RPMI8226 (cell line): Measurements from ENCODE around the gene BCL10.
A peak's percentile ranks its signal among the peaks of the same experiment; 100 is the strongest.

Source experiments
- DNase-seq: peaks from one replicate; pipeline ENCODE4 v3.0.0-alpha.2; 2015

Gene BCL10

DNA sequence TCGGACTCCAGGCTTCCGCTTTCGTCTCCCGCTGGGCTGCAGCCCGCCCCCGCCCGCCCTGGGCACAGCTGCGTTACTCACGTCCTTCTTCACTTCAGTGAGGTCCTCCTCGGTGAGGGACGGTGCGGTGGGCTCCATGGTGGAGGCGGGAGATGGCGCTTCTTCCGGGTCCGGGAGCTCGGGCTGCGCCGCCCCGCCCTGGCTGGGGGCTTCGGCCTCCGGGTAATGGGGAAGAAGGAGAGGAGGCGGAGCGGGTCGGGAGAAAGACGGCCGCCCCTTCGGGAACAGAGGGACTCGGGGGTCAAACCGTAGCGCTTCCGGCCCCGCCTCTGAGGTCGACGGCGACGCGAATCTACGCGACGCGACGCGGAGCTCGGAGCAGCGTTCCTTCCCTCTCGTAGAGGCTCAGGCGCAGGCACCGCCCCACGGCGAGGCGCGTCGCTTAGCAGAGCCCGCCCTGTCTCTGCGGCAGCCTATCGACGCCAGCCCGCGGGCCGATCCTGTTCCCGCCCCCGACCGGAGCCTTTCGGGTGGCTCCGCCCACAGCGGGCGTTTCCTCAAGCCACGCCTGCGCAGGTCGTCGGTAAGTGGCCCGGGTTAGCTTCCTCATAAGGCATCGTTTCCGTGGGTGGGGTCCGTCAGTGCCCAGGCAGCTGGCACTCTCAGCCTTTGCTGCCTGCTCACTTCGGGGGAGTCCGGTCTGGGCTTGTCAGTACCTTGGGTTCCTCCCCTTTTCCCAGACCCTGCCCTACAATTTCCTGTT is at the start of gene BCL10:
TSS of gene BCL10 (minus strand) at position 418 of the 763 bp plus-strand sequence. CDS start at position 138, 280 bp downstream.
- DNase-seq, result peak; percentile 95

DNA sequence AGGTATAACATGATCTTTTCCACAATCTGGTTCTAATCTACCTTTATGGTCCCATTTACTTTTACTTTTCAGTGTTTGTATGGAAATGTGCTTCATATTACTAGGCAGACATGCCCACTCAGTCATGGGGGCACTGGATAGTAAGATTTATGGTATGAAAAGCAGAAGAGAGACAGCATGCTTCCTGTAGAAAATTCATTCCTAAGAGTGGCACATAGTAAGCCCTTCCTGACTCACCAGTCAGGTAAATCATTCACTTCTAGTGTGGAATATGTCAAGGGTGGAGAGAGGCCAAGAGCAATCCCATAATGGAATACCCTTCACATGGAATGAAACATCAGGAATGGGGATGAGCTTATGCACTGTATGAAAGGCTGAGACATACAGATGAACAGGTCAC is 49.5 kb upstream of the BCL10 start:
- DNase-seq, result no peak

DNA sequence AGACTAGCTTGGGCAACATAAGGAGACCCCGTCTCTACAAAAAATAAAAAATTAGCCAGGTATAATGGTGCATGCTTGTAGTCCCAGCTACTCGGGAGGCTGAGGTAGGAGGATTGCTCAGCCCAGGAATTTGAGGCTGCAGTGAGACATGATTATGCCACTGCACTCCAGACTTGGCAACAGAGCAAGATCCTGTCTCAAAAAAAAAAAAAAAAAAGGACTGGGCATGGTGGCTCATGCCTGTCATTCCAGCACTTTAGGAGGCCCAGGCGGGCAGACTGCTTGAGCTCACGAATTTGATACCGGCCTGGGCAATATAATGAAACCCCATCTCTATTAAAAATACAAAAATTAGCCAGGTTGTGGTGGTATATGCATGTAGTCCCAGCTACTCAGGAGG is 47.3 kb upstream of the BCL10 start:
- DNase-seq, result no peak

DNA sequence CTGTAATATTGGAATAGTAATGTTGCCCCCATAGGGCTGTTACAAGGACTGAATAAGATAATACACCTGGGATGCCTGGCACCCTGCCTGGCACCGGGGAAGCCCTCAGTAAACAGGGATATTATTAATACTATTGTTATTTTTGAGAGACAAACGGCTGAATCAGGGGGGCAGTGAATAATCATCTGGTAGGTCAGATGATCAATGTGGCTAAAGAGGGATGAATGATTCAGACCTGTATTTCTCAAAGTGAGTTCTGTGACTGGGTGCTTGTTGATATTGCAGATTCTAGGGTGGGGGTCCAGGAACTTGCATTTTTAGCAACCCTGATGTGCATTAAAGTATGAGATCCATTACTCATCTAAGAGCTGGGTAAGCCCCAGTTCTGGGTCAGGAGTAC is 46.2 kb upstream of the BCL10 start:
- no peak for DNase-seq

DNA sequence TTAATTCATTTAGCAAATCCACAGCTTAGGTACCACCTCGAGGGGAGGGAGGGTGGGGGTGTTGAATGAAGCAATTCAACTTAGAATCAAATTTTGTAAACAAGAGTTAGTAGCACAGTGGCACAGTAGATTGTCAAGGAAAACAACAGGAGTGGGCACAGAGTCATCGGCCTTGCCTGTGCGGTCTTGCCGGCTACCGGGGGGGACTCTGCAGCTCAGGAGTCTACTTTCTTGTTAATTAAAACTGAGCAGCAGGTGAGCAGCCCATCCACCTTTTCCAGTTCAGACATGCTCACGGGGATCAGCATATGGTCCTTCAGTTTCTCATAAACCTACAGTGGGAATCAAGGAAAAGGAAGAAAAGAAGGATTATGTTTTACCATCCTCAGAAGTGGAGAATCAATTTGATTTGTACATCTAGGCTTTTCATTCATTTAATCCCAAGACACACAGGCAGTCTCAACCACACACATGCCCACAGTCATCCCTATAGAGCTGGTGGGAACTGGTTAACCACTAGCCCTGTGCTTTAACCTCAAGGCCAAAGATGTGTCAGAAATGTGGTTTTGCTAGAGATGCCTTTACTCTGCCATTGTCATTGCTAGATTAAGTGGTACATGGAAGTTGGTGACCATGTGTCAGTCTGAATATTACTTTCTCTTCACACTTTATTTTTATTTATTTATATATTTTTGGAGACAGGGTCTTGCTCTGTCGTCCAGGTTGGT is 45.0 kb upstream of the BCL10 start:
- no peak for DNase-seq

DNA sequence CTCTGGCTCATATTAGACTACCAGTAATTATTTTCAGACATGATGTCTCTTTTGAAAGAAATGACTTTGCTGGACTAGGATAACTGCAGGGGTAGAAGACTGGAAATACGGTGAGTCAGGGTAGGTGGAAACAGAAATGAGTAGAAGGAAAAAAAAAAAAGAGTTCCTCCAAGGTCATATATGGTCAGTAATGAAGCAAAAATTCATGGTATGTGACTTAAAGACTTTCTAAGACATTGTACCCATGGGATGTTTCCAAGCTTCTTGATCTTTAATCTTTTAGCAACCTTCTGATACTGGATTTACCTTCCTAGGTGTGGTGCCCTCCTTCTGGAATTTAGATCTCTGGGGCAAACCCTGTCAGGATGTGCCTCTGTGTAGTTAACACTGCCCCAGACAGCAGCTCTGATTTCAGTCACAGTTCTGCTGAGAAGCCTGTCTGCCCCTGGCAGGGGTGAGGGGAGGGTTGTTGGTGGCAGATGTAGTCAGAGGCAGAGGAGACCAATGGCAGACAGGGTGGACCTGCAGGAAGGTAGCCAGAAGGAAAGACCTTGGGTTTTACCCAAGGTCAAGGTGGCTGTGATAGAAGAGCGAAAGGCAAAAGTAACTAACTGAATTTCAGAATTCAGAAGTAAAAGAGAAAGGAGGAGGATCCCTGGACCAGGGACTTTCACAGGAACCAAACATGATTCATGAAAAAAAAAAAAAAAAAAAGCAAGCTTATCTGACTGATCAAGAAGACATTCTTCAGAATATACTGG is 44.1 kb upstream of the BCL10 start:
- DNase-seq, result no peak

DNA sequence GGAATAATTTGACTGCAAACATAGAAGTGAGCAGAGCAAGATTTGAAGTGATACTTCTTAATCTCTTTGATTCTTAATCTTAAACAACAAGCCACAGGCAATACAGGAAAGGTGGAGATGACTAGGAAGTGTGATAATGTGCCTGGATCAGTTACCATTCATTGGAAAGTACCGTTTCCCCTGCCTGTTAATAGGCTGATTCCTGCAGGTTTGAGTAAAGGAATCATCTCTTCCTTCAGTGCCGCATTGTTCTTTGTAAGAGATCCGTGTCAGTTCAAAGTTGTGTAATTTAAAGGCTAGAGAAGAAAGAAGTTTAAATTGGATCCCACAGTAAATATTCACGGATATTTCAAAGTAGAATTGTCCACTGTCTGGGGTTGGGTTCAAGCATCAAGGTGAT is 43.5 kb upstream of the BCL10 start:
- no peak for DNase-seq

DNA sequence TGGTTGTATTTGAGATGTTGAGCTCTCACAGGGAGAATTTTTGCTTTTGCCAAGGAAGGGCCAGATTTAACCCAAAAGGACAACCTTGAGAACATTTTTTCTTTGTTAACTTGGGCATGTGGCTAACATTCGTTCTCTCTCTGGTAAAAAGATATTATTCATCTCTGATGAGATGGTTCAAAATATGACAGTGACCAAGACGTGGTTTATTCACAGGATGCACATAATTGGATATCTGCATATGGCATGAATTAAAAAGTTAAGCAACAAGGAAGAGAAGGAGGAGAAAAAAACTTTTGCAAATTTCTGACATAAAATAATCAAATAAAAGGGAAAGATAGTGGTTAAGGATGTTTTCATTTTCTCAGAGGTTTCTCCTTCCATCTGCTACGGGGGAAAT is 43.1 kb upstream of the BCL10 start:
- DNase-seq, result no peak

DNA sequence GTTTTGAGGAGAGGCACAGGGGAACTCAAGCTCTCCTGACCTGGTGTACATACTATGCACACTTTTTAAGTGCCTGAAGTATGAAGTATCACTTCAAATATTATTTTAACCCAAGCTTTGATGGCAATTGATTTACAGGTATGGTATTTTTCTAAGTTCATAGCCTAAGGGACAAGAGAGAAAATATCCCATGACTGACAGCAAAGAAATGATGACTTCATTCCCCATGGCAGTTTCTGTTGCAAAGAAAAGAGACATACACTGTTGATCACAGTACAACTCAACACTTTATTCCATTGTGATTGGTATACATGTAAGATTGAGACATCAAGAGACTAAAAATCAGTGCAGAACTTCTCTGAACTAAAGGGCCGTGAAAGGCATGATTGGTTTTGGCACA is 41.8 kb upstream of the BCL10 start:
- no peak for DNase-seq

DNA sequence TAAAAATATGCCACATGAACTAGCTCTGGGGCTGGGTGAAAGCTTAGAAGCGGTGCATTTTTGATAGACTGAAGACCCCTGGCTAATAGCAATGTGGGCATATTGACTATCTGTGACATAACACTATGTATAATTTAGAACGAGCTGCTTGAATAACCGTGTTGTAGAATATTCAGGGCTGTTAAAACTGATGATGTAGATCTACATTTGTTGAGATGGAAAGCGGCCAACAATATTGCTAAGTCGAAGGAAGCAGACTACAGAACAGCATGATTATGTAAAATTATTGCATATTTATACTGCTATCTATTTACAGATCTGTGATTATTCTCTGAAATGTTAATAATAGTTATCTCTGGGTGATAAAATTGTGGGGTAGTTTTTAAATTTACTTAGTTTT is 41.1 kb upstream of the BCL10 start:
- no peak for DNase-seq

DNA sequence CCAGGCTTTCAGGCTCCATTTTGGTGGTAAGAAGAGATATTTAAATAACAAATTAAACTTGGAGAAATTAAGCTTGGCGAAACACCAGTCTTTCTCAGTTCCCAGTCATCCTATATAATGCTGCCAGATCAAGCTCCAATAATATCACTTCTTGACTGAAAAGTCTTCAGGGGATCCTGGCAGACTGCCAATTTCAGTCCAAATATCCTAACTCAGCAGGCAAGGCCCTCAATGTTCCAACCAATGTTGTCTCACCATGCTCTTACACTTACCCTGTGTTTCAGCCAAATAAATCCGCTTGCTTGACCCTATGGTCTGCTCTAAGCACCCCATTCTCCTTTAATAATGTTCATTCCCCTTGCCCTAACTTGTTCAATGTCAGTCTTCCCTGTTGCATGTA is 39.9 kb upstream of the BCL10 start:
- DNase-seq, result peak; percentile 7

DNA sequence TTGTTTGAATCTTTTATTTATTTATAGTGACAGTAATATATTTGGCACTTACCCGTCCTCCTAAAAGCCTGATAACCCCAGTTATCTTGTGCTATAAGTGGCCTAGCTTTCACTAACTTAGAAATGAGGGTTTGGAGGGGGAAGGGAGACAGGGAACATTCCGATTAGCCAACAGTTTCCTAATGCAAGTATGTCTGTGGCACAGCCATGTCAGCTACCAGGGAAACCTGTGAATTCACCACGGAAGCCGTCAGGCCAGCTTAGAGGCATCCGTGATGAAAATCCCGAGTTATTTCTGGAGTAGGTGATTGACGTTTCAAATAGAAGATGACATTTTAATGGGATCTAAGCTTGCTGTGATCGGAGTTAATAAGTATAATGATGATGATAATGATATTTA is 39.4 kb upstream of the BCL10 start:
- no peak for DNase-seq

DNA sequence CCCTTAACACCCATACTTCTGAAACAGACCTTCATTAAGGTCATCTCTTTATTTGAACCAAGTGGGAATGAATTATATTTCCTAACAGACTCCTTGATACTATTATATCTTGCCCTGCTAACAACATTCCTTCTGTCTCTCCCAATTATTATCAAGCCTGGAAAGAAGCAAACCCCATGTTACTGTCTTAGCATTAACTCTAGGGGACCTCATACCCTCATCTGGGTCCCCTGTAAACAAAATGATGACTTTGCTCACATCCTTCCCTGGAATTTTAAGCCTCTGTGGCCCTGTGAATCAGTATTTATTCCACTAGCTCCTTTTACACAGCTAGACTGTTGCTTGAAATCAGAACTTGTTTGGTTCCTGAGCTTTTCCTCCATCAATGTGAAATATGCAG is 38.3 kb upstream of the BCL10 start:
- DNase-seq, result no peak

DNA sequence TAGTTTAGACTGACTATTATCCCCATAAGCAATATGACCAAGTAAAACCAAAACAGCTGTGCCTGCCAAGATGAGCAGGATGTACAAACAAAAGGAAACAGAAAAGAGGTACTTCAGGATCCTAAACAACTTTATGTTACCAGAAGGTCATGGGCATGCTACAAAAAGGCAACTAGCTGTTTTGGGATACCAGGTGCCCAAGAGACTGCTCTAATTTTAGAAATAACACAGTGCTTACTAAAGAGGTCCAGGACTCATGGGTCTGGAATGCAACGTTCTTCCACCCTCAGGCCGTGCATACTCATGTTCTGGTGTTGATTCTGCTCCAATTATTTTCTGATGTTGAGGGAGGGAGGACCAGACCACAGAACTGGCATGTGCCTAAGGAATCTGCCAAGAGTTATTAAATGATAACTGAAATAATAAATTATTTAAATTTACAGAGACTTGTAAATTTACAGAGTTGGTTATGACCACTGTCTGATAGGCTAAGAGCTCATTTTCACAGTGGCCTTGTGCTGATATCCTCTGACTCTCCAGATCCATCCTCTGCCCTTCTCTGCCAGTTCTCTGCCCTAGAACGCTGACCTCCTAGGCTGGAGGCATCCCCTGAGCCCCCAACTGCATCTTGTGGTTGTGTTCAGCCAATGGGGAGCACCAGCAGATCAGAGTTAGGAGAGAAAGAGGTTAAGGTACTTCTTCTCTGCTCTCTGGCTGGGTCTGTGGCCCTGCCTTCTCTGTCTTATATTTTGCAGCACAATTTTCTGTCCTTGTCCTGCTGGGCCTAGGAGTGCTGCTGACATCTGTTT is 37.7 kb upstream of the BCL10 start:
- DNase-seq, result no peak

DNA sequence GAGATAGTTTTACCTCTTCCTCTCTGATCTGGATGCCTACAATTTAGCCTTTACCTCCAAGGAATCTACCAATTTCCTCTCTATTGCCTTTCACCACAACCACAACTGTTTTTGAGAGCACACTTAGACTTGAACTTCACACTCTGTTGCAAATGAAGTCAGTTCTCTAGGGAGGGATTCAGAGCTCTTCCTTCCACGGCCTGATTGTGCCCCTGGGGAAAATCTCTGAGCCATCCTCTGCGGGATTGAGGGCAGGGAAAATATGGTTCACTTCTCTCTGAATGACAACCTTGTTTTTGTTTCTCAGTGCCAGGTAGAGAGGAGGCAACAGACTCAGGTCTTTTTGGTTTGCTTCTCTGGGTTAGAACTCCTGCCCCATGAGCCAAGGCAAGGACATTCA is 35.4 kb upstream of the BCL10 start:
- no peak for DNase-seq

DNA sequence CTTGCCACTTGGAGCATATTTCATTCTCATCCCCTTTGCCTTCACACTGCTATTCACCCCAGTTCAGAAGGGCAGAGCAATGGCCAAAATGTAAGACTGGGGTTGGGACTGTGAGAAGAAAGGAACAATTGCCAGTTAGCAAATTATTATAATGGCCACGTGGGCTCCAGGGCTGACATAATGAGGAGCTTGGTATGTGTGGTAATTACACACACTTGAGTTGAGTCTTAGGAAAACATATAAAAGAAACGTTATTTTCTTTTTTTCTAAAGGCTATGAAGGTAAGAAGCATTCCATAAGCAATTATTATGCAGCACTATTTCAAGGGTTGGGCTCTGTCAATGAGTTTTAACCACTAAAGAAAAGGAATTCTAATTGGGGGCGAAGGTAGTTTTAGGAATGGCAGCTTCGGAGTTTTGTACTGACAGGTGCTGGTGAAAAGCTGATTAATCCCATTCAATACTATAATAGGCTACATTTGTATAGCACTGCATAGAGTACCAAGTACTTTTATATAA is 32.5 kb upstream of the BCL10 start:
- DNase-seq, result no peak

DNA sequence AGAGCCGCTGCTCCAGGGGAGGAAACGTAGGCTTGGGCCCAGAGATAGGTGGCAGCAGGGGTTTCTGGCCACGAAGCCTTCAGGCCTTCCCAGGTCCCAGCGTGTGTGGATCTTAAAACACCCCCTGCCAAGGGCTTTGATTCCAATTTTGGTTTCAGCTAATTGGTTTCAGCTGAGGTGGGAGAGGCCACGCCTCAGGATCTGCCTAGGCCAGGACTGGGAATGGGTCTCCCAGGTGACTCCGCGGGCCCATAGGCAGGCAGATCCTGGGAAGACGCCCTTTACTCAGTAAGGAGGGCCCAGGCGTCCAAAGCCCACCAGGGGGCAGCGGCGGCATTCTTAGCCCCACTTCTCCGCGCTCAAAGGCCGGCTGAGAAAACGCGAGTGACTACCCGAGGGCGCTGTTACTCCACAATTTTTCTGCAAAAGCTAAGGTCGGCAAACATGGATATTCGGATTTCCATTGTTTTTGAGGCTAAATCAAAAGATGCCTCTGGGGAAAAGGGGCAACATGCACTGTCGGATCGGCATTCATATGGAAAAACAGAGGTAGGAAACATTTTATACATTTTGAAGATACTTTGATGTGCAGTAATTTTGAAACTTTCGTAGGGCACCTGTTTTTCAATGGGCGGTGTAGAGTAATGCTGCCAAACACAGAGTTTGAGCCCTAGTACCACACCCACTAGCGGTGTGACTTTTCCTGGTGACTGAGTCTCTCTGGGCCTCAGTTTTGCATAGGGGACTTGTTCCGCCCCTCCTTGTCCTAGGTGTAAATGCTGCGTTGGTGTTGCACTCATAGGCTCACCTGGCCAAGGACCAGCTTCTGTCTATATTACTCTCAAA is 31.8 kb upstream of the BCL10 start:
- DNase-seq, result peak; percentile 73

DNA sequence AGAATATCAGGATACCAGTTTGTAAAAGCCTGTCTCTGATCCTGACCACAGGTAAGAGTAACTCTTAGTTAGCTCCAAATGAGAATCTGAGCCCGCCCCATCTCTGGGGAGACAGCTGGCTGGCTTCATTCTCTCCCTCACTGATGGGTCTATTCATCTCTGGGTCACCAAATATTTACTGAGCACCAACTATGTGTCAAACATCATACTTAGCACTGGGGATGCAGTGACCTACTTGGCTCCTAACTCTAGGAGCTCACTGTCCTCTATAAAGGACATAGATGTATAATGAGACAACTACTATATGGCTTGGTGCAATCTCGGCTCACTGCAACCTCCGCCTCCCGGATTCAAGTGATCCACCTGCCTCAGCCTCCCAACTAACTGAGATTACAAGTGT is 29.8 kb upstream of the BCL10 start:
- DNase-seq, result no peak

DNA sequence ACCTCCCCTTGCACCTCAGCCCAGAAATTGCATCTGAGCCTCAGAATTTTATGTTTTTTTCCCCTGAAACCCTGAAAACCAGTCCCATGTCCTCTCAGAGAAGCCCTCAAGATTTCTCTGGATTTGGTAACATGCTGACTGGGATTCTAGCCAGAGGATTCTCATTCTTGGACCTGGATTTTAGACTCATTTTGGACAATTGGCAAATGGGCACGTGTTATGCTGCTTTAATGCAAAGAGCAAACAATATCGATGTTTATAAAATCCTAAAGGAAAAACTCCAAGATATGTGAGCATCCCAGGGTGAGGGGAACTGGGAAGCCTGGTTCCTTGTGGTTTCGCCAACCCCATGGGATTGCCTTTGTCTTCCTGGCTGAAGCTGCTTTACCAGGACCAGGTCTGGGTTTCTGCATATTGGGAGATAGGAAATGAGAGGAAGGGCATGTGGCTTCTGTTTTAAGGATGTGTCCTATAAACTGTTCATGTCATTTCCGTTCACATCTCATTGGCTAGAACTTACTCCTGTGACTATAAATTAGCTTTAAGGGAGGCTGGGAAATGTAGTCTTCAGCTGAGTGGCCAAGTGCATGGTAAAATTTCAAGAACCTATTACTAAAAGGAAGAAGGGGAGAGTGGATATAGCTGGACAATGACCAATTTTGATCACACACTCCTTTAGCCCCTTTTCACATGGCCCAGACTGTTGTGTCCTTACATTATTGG is 27.2 kb upstream of the BCL10 start:
- DNase-seq, result no peak

DNA sequence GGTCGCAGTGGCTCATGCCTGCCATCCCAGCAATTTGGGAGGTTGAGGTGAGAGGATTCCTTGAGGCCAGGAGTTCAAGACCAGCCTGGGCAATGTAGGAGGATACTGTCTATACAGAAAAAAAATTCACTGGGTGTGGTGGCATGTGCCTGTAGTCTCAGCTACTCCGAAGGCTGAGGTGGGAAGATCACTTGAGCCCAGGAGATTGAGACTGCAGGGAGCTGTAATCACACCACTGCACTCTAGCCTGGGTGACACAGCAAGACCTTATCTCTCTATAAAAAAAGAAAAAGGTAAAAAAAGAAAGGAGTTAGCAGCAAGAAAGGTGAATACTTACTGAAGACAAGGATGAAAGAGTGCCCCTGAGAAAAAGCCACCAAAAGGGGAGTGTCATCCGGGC is 23.7 kb upstream of the BCL10 start:
- DNase-seq, result no peak
